Endothelial cell (in vitro differentiated cells): Measurements from ENCODE around the gene DDX24. TPM values are rescaled to one million over a fixed set of nuclear protein-coding genes. Genes with fewer than 3 reads are reported as not detected.
"Not testable (repeated sequence)": the region's sequence is repeated elsewhere in the genome, so short reads cannot be mapped to it uniquely, and the experiment has no call there.

Experiments
- DNase-seq: peaks from one replicate; pipeline ENCODE4 v3.0.0; 2021; ENCODE audit warnings: low spot score
- H3K27ac Mint-ChIP-seq: one replicate; pipeline ENCODE4 v1.8.0; 2021; ENCODE audit warnings: mixed read lengths, inconsistent platforms; ENCODE audit not compliant: unreplicated experiment
- H3K27me3 Mint-ChIP-seq: one replicate; pipeline ENCODE4 v1.8.0; 2021; ENCODE audit warnings: mild to moderate bottlenecking, moderate library complexity, mixed read lengths, inconsistent platforms; ENCODE audit not compliant: unreplicated experiment
- H3K36me3 Mint-ChIP-seq: one replicate; pipeline ENCODE4 v1.8.0; 2021; ENCODE audit warnings: mild to moderate bottlenecking, low read depth, mixed read lengths, inconsistent platforms; ENCODE audit not compliant: unreplicated experiment
- H3K4me1 Mint-ChIP-seq: one replicate; pipeline ENCODE4 v1.8.0; 2021; ENCODE audit warnings: mild to moderate bottlenecking, mixed read lengths, inconsistent platforms; ENCODE audit not compliant: unreplicated experiment
- H3K4me3 Mint-ChIP-seq: one replicate; pipeline ENCODE4 v1.8.0; 2021; ENCODE audit warnings: mild to moderate bottlenecking, mixed read lengths, inconsistent platforms; ENCODE audit not compliant: unreplicated experiment
- H3K9me3 Mint-ChIP-seq: one replicate; pipeline ENCODE4 v1.8.0; 2021; ENCODE audit warnings: mixed read lengths, inconsistent platforms; ENCODE audit not compliant: unreplicated experiment
- CTCF ChIP-seq: fragments of 200-600 bp; sonication (generic); IDR thresholded peaks from one replicate; pipeline ENCODE4 v1.5.0; 2021; ENCODE audit warnings: antibody characterized with exemption; ENCODE audit not compliant: unreplicated experiment
- total RNA-seq: library from RNA; stranded (reverse); fragmentation: NEBNext Ultra II Directional; extraction: Animal tissue kit (Norgen Biotek cat#: 25700); gene quantifications from one replicate; pipeline ENCODE4 v1.2.1, GENCODE V29; 2021; ENCODE audit not compliant: unreplicated experiment

Gene DDX24
- total RNA-seq, 1 donor from 2014 or later = 89.6 TPM

- DNase-seq = no peak
- no peak overlapping the region for H3K4me3 Mint-ChIP-seq
- peaks cover 33% of the 10 kb centered on the region for H3K36me3 Mint-ChIP-seq
- H3K4me1 Mint-ChIP-seq = peaks cover 14% of the 10 kb centered on the region
- H3K27me3 Mint-ChIP-seq = peaks cover 3% of the 10 kb centered on the region
- no peak for TF ChIP-seq CTCF
- H3K27ac Mint-ChIP-seq = no peak overlapping the region
- H3K9me3 Mint-ChIP-seq = peaks cover 9% of the 10 kb centered on the region
These were observed 6.5 kb downstream of the DDX24 start for GRCh38 chr14:94074534-94074933.

DNA sequence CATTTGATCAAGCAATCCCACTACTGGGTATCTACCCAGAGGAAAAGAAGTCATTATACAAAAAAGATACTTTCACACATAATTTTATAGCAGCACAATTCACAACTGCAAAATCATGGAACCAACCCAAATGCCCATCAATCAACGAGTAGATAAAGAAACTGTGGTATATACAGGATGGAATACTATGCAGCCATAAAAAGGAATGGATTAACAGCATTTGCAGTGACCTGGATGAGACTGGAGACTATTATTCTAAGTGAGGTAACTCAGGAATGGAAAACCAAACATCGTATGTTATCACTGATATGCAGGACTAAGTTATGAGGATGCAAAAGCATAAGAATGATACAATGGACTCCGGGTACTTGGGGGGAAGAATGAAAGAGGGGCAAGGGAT, 8.9 kb downstream of the DDX24 start:
- DNase-seq, H3K4me1 Mint-ChIP-seq, H3K9me3 Mint-ChIP-seq, H3K27me3 Mint-ChIP-seq, H3K27ac Mint-ChIP-seq, H3K4me3 Mint-ChIP-seq: not testable (repeated sequence)
- H3K36me3 Mint-ChIP-seq = peaks cover 28% of the 10 kb centered on the region

- peaks cover 4% of the 10 kb centered on the region for H3K9me3 Mint-ChIP-seq
- peaks cover 19% of the 10 kb centered on the region for H3K36me3 Mint-ChIP-seq
- no peak overlapping the region for H3K4me3 Mint-ChIP-seq
- no peak for DNase-seq
- H3K27me3 Mint-ChIP-seq = no peaks in the 10 kb centered on the region
- H3K4me1 Mint-ChIP-seq = peaks cover 20% of the 10 kb centered on the region
- peak overlapping the region; percentile 58 for H3K27ac Mint-ChIP-seq
- no peak for TF ChIP-seq CTCF
These were observed 14.8 kb downstream of the DDX24 start for GRCh38 chr14:94066089-94066676.

GRCh38 chr14:94062344-94062940, 18.6 kb downstream of the DDX24 start:
- H3K36me3 Mint-ChIP-seq = peaks cover 20% of the 10 kb centered on the region
- no peak for DNase-seq
- H3K9me3 Mint-ChIP-seq = no peaks in the 10 kb centered on the region
- H3K27ac Mint-ChIP-seq = peak overlapping the region; percentile 72
- peaks cover 20% of the 10 kb centered on the region for H3K4me1 Mint-ChIP-seq
- peak overlapping the region; percentile 38 for H3K4me3 Mint-ChIP-seq
- TF ChIP-seq CTCF = no peak
- peaks cover 4% of the 10 kb centered on the region for H3K27me3 Mint-ChIP-seq

DNA sequence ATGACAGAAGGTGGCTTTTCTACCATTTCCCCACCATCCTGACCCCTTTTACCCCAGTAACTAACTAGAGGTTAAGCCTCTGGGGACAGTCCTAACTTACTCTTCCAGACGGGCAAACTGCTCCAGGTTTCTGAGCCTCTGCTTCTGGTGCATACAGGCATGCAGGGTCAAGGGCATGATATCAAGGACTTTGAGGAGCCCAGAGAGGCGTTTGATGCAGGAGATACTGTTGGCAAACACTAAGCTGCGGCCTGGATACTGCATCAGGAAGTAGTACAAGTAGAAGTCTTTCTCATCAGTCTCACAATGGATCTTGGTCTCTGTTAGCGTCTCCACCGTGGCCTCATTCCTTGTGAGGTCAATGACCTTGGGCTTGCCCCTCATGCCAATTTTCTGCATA, 21.0 kb downstream of the DDX24 start:
- H3K9me3 Mint-ChIP-seq = no peaks in the 10 kb centered on the region
- DNase-seq = no peak
- peaks cover 9% of the 10 kb centered on the region for H3K4me1 Mint-ChIP-seq
- H3K4me3 Mint-ChIP-seq = peak overlapping the region; percentile 56
- no peak overlapping the region for H3K27ac Mint-ChIP-seq
- peaks cover 30% of the 10 kb centered on the region for H3K36me3 Mint-ChIP-seq
- peaks cover 4% of the 10 kb centered on the region for H3K27me3 Mint-ChIP-seq
- no peak for TF ChIP-seq CTCF
